ENCODE data around the gene CASQ1.

The CASQ1 gene

GRCh38 chr1:160239582-160240299, 49.4 kb downstream of the CASQ1 start:
- Histone ChIP-seq H3K9me3 (no peaks in the 10 kb centered on the region), H3K4me3 (ENCODE audit: low read depth in 1 of 2, low read length in 1 of 2) (no peak overlapping the region), H3K27me3 (no peaks in the 10 kb centered on the region), H3K36me3 (peaks cover 89% of the 10 kb centered on the region), H3K4me1 (ENCODE audit: control insufficient read depth in 1 of 2, insufficient read depth in 1 of 2, low read depth in 1 of 2, low read length in 1 of 2) (peaks cover 0 to 6% of the 10 kb centered on the region in 2 experiments), H3K27ac (no peak overlapping the region)
- TF ChIP-seq CTCF (IDR thresholded peaks at IDR 0.05), result no peak

- peaks cover 5 to 7% of the 10 kb centered on the region in 2 experiments for H3K4me1 ChIP-seq (ENCODE audit: control insufficient read depth in 1 of 2, insufficient read depth in 1 of 2, low read depth in 1 of 2, low read length in 1 of 2)
- no peak overlapping the region for H3K4me3 ChIP-seq (ENCODE audit: low read depth in 1 of 2, low read length in 1 of 2)
- TF ChIP-seq CTCF (IDR thresholded peaks at IDR 0.05), result no peak
- no peak overlapping the region for H3K27ac ChIP-seq
- peaks cover 49% of the 10 kb centered on the region for H3K36me3 ChIP-seq
- H3K27me3 ChIP-seq, result no peaks in the 10 kb centered on the region
- no peaks in the 10 kb centered on the region for H3K9me3 ChIP-seq
Observed at GRCh38 chr1:160243767-160244166, 53.4 kb downstream of the CASQ1 start.

GRCh38 chr1:160244209-160244608, 53.8 kb downstream of the CASQ1 start:
- peaks cover 5 to 7% of the 10 kb centered on the region in 2 experiments for H3K4me1 ChIP-seq (ENCODE audit: control insufficient read depth in 1 of 2, insufficient read depth in 1 of 2, low read depth in 1 of 2, low read length in 1 of 2)
- no peaks in the 10 kb centered on the region for H3K9me3 ChIP-seq
- H3K27ac ChIP-seq, result no peak overlapping the region
- H3K36me3 ChIP-seq, result peaks cover 44% of the 10 kb centered on the region
- no peak for TF ChIP-seq CTCF (IDR thresholded peaks at IDR 0.05)
- H3K4me3 ChIP-seq (ENCODE audit: low read depth in 1 of 2, low read length in 1 of 2), result no peak overlapping the region
- no peaks in the 10 kb centered on the region for H3K27me3 ChIP-seq

- no peak for TF ChIP-seq CTCF (IDR thresholded peaks at IDR 0.05)
- no peak overlapping the region for H3K4me3 ChIP-seq (ENCODE audit: low read depth in 1 of 2, low read length in 1 of 2)
- H3K9me3 ChIP-seq, result no peaks in the 10 kb centered on the region
- H3K4me1 ChIP-seq (ENCODE audit: control insufficient read depth in 1 of 2, insufficient read depth in 1 of 2, low read depth in 1 of 2, low read length in 1 of 2), result peaks cover 5 to 7% of the 10 kb centered on the region in 2 experiments
- H3K27ac ChIP-seq, result no peak overlapping the region
- peaks cover 32% of the 10 kb centered on the region for H3K36me3 ChIP-seq
- no peaks in the 10 kb centered on the region for H3K27me3 ChIP-seq
Observed at GRCh38 chr1:160245434-160245833, 55.1 kb downstream of the CASQ1 start.

GRCh38 chr1:160247053-160247452, 56.7 kb downstream of the CASQ1 start:
- peaks cover 5 to 7% of the 10 kb centered on the region in 2 experiments for H3K4me1 ChIP-seq (ENCODE audit: control insufficient read depth in 1 of 2, insufficient read depth in 1 of 2, low read depth in 1 of 2, low read length in 1 of 2)
- no peak overlapping the region for H3K4me3 ChIP-seq (ENCODE audit: low read depth in 1 of 2, low read length in 1 of 2)
- no peak overlapping the region for H3K27ac ChIP-seq
- no peak for TF ChIP-seq CTCF (IDR thresholded peaks at IDR 0.05)
- peaks cover 26% of the 10 kb centered on the region for H3K36me3 ChIP-seq
- H3K27me3 ChIP-seq, result no peaks in the 10 kb centered on the region
- H3K9me3 ChIP-seq, result no peaks in the 10 kb centered on the region
